GM12878 (cell line): ENCODE measurements around the gene MACROD2. TPM values are rescaled to one million over a fixed set of nuclear protein-coding genes. Genes with fewer than 3 reads are reported as not detected.
A peak's percentile ranks its signal among the peaks of the same experiment; 100 is the strongest.

Source experiments
- ATAC-seq: fragments of 200-7000 bp; cut with Tn5 transposase; 3 replicates; pipeline ENCODE4 v1.9.1; 2020; ENCODE audit warnings: mild to moderate bottlenecking, moderate library complexity
- BruUV-seq: library from RNA; stranded (reverse); fragments of 400-500 nt; replicated peaks from 2 replicates; lab custom pipeline; 2021; lab: Mats Ljungman, UMichigan
- CTCF ChIA-PET: fragments of 300-600 bp; sonication (Branson Sonifier 250); formaldehyde crosslinking; extraction: SDS; loops from one replicate; lab custom pipeline; 2021; ENCODE audit warnings: inconsistent platforms; lab: Yijun Ruan, JAX
- POLR2A ChIA-PET: fragments of 350-600 bp; formaldehyde crosslinking; extraction: SDS; loops from one replicate; lab custom pipeline; 2021; ENCODE audit warnings: inconsistent platforms; lab: Charles Lee
- RAD21 ChIA-PET: fragments of 300-600 bp; sonication (Branson Sonifier 250); formaldehyde crosslinking; loops from one replicate; lab custom pipeline; 2023; ENCODE audit warnings: antibody characterized with exemption; ENCODE audit not compliant: unreplicated experiment; lab: Charles Lee
- SMC1A ChIA-PET: fragments of 300-600 bp; sonication (Branson Sonifier 250); formaldehyde crosslinking; loops from one replicate; lab custom pipeline; 2023; ENCODE audit not compliant: unreplicated experiment, uncharacterized antibody; lab: Charles Lee
- DNase-seq: peaks from one replicate; pipeline ENCODE4 v3.0.0-alpha.2; 2011; ENCODE audit warnings: low read depth, low spot score
- FAIRE-seq: peaks from 3 replicates; lab custom pipeline; 2011; peaks lifted over from hg19 to GRCh38; lab: Jason Lieb, UNC
- H2AFZ ChIP-seq: 2 replicates; pipeline ENCODE4 v1.6.0; 2011; ENCODE audit warnings: low read depth, low read length, control low read depth; ENCODE audit not compliant: control insufficient read depth
- H3K27ac ChIP-seq: 2 replicates; pipeline ENCODE4 v1.5.1; 2011; ENCODE audit warnings: control low read depth; ENCODE audit not compliant: control insufficient read depth, insufficient read depth
- H3K27me3 ChIP-seq, 2 experiments: replicated peaks in 1 of 2; 2 replicates each; pipeline versions ENCODE4 v1.6.0 to v1.6.1; 2011; ENCODE audit warnings: low read length in 1 of 2; ENCODE audit not compliant: control insufficient read depth in 2 of 2, insufficient read depth in 2 of 2
- H3K36me3 ChIP-seq, 2 experiments: 2 replicates each; pipeline ENCODE4 v1.5.1; 2011; ENCODE audit warnings: low read length in 1 of 2; ENCODE audit not compliant: control insufficient read depth in 2 of 2, insufficient read depth in 2 of 2
- H3K4me1 ChIP-seq: 2 replicates; pipeline ENCODE4 v1.6.1; 2011; ENCODE audit warnings: mild to moderate bottlenecking, low read length, moderate library complexity, mixed read lengths; ENCODE audit not compliant: control insufficient read depth, insufficient read depth
- H3K4me2 ChIP-seq: 2 replicates; pipeline ENCODE4 v1.6.0; 2011; ENCODE audit warnings: control low read depth; ENCODE audit not compliant: control insufficient read depth, insufficient read depth
- H3K4me3 ChIP-seq: fragments of 200-600 bp; sonication (generic); 2 replicates; pipeline ENCODE4 v1.5.1; 2016
- H3K79me2 ChIP-seq: 2 replicates; pipeline ENCODE4 v1.6.0; 2011; ENCODE audit warnings: low read length; ENCODE audit not compliant: control insufficient read depth, insufficient read depth
- H3K9ac ChIP-seq: 2 replicates; pipeline ENCODE4 v1.8.0; 2011; ENCODE audit warnings: low read length, control low read depth, mixed read lengths; ENCODE audit not compliant: control insufficient read depth, insufficient read depth
- H3K9me3 ChIP-seq: replicated peaks from 3 replicates; pipeline ENCODE4 v1.5.1; 2011; ENCODE audit warnings: mild to moderate bottlenecking, low read length; ENCODE audit not compliant: control insufficient read depth, insufficient read depth
- H4K20me1 ChIP-seq: 2 replicates; pipeline ENCODE4 v1.6.0; 2011; ENCODE audit not compliant: control insufficient read depth, insufficient read depth
- ATF2 ChIP-seq: IDR thresholded peaks from 2 replicates; pipeline ENCODE4 v1.6.1; 2012; ENCODE audit warnings: low read length, inconsistent platforms
- CBX5 ChIP-seq: sonication (generic); IDR thresholded peaks from 2 replicates; pipeline ENCODE4 v1.6.1; 2016; ENCODE audit warnings: low read depth, moderate library complexity, mild to moderate bottlenecking, inconsistent platforms
- CEBPB ChIP-seq, 2 experiments: fragments of 150-350 bp in 1 of 2; IDR thresholded peaks; 2 replicates each; pipeline ENCODE4 v1.6.1; 2012 to 2014; ENCODE audit warnings: low read depth in 2 of 2, low read length in 2 of 2, borderline replicate concordance in 1 of 2, inconsistent platforms in 1 of 2
- CREM ChIP-seq: IDR thresholded peaks from 2 replicates; pipeline ENCODE4 v1.6.1; 2014; ENCODE audit warnings: antibody characterized with exemption, low read depth
- ETV6 ChIP-seq, 2 experiments: fragments of 450-650 bp in 1 of 2; IDR thresholded peaks in 1 of 2; conservative IDR thresholded peaks in 1 of 2; 2 replicates each; pipeline ENCODE4 v1.6.1; 2014; ENCODE audit warnings: antibody characterized with exemption in 1 of 2, borderline replicate concordance in 1 of 2, low read depth in 1 of 2, mild to moderate bottlenecking in 1 of 2, moderate library complexity in 1 of 2
- FOXM1 ChIP-seq: IDR thresholded peaks from 2 replicates; pipeline ENCODE4 v1.6.1; 2012; ENCODE audit warnings: low read depth, mild to moderate bottlenecking, inconsistent platforms, low read length, moderate library complexity
- JUNB ChIP-seq: IDR thresholded peaks from 2 replicates; pipeline ENCODE4 v1.6.1; 2016; ENCODE audit warnings: antibody characterized with exemption, mild to moderate bottlenecking
- MEF2A ChIP-seq: IDR thresholded peaks from 2 replicates; pipeline ENCODE4 v1.6.1; 2011; ENCODE audit warnings: low read depth, mild to moderate bottlenecking, low read length, moderate library complexity; ENCODE audit not compliant: insufficient read depth
- MTA3 ChIP-seq: IDR thresholded peaks from 2 replicates; pipeline ENCODE4 v1.6.1; 2012; ENCODE audit warnings: low read length, inconsistent platforms, borderline replicate concordance
- NBN ChIP-seq: fragments of 450-650 bp; IDR thresholded peaks from 2 replicates; pipeline ENCODE4 v1.6.1; 2016
- NFIC ChIP-seq: IDR thresholded peaks from 2 replicates; pipeline ENCODE4 v1.6.1; 2012; ENCODE audit warnings: low read depth, mild to moderate bottlenecking, inconsistent platforms, low read length, moderate library complexity
- PAX8 ChIP-seq: fragments of 450-650 bp; IDR thresholded peaks from 2 replicates; pipeline ENCODE4 v1.6.1; 2017; ENCODE audit warnings: mild to moderate bottlenecking, moderate library complexity
- POLR2A ChIP-seq: IDR thresholded peaks from 2 replicates; pipeline ENCODE4 v1.6.1; 2011; ENCODE audit warnings: low read depth, mild to moderate bottlenecking, low read length
- POU2F2 ChIP-seq: IDR thresholded peaks from 3 replicates; pipeline ENCODE4 v1.6.1; 2011; ENCODE audit warnings: low read depth, mild to moderate bottlenecking, low read length, borderline replicate concordance
- RBBP5 ChIP-seq: fragments of 200-600 bp; sonication (generic); conservative IDR thresholded peaks from 2 replicates; pipeline ENCODE4 v1.6.1; 2016
- RUNX3 ChIP-seq: IDR thresholded peaks from 2 replicates; pipeline ENCODE4 v1.6.1; 2012; ENCODE audit warnings: low read length, inconsistent platforms
- SMC3 ChIP-seq: IDR thresholded peaks from 2 replicates; pipeline ENCODE4 v1.6.1; 2011; ENCODE audit warnings: low read length, improper control_type of control experiment, borderline replicate concordance
- TCF7 ChIP-seq: IDR thresholded peaks from 2 replicates; pipeline ENCODE4 v1.6.1; 2014; ENCODE audit warnings: antibody characterized with exemption, borderline replicate concordance
- YY1 ChIP-seq: IDR thresholded peaks from 2 replicates; pipeline ENCODE4 v1.6.1; 2011; ENCODE audit warnings: low read depth, mild to moderate bottlenecking, low read length
- ZBED1 ChIP-seq: IDR thresholded peaks from 2 replicates; pipeline ENCODE4 v1.6.1; 2016; ENCODE audit warnings: borderline replicate concordance
- ZNF687 ChIP-seq: fragments of 450-650 bp; IDR thresholded peaks from 2 replicates; pipeline ENCODE4 v1.6.1; 2017; ENCODE audit warnings: mild to moderate bottlenecking, moderate library complexity
- WGBS: methylation state at CpG from one replicate; pipeline ENCODE4 v1.1.6; 2016; ENCODE audit warnings: low lambda C conversion rate; ENCODE audit not compliant: insufficient replicate concordance, insufficient coverage; ENCODE audit errors: missing lambda C conversion rate; 5-methylcytosine and 5-hydroxymethylcytosine counted together
- in situ Hi-C: fragments of 300-500 bp; cut with MboI; formaldehyde crosslinking; loops from 9 replicates; pipeline ENCODE4 v1.14.3; 2018; ENCODE audit warnings: mixed read lengths
- intact Hi-C: fragments of 100-400 bp; cut with micrococcal nuclease; formaldehyde crosslinking; loops from one replicate; pipeline ENCODE4 v1.14.2; 2022; ENCODE audit not compliant: unreplicated experiment
- polyA plus RNA-seq, 11 experiments: library from polyadenylated mRNA; depleted of rRNA in 4 of 11; unstranded in 6 of 11; stranded (reverse) in 5 of 11; fragments of >200 nt; fragmentation: Nextera tagmentation in 4 of 11; fragmentation: Illumina TruSeq in 1 of 11; extraction: Ambion mirVana in 4 of 11; extraction: Trizol in 1 of 11; gene quantifications; 1 replicate in 1 of 11; 2 replicates in 10 of 11; pipeline versions ENCODE4 v1.2.1 to v1.2.3, GENCODE V29; 2011 to 2016; ENCODE audit warnings: inconsistent platforms in 2 of 11, missing spikeins in 2 of 11, low read depth in 1 of 11
- total RNA-seq, 4 experiments: library from RNA; depleted of rRNA in 3 of 4; stranded (reverse); fragments of >200 nt in 3 of 4; fragmentation: Illumina TruSeq in 1 of 4; extraction: Trizol in 1 of 4; gene quantifications; 2 replicates each; pipeline versions ENCODE4 v1.2.1 to v1.2.3, GENCODE V29; 2013 to 2021

The MACROD2 gene
- total and polyA plus RNA-seq, 10 of the 15 experiments (the other 5 are each of a cell fraction or from before 2014, with no cell fraction given), result 1.1 to 21.5 (median 2.2) TPM

GRCh38 chr20:15332711-15333160, 1337.4 kb downstream of the MACROD2 start:
- peak; percentile 41 for FAIRE-seq
- Histone ChIP-seq H3K4me1 (peaks cover 6% of the 10 kb centered on the region; the same call in 1 of the 2 replicates), H3K9ac (peak overlapping the region; percentile 37; the same call in 1 of the 2 replicates), H3K27me3 (no peaks in the 10 kb centered on the region), H3K4me2 (peak overlapping the region; percentile 91), H3K79me2 (no peaks in the 10 kb centered on the region), H3K36me3 (no peaks in the 10 kb centered on the region), H3K4me3 (peak overlapping the region; percentile 64), H3K9me3 (no peaks in the 10 kb centered on the region; the same call in 2 of the 3 replicates), H3K27ac (peak overlapping the region; percentile 73), H4K20me1 (no peaks in the 10 kb centered on the region), H2AFZ (peak overlapping the region; percentile 81)
- TF ChIP-seq MTA3 (0 out of 2 replicates have a peak, but pooled peaks have one; percentile 39), MEF2A (0 out of 2 replicates have a peak, but pooled peaks have one; percentile 27), ZBED1 (no peak), RBBP5 (no peak), ATF2 (peak; percentile 45; the same call in 1 of the 2 replicates), CEBPB (IDR thresholded peaks at IDR 0.05; ENCODE audit: borderline replicate concordance in 1 of 2, low read depth in 2 of 2, low read length in 2 of 2) (no peak), PAX8 (no peak), TCF7 (peak; percentile 23; the same call in 1 of the 2 replicates), POU2F2 (no peak), ZNF687 (no peak), SMC3 (no peak), CREM (0 out of 2 replicates have a peak, but pooled peaks have one; percentile 16), NFIC (peak; percentile 69), CBX5 (peak; percentile 79; the same call in 1 of the 2 replicates), ETV6 (conservative IDR thresholded peaks at IDR 0.05 in 1 of 2, IDR thresholded peaks at IDR 0.05 in 1 of 2; ENCODE audit: borderline replicate concordance in 1 of 2, low read depth in 1 of 2) (0 out of 4 replicates have a peak, but pooled peaks of 1 of the 2 experiments have one; percentile 21), FOXM1 (0 out of 2 replicates have a peak, but pooled peaks have one; percentile 16), RUNX3 (peak; percentile 79), YY1 (0 out of 2 replicates have a peak, but pooled peaks have one; percentile 37), NBN (no peak), POLR2A (no peak), JUNB (peak; percentile 56; the same call in 1 of the 2 replicates)
- POLR2A ChIA-PET, result no interaction called here
- SMC1A ChIA-PET, result interaction anchor here (0.8 to 0.9 kb wide), 2 partner anchors 28 to 68 kb away, joined by 3 read pairs; no protein-coding TSS in a partner anchor
- BruUV-seq, result no TSS peak
- RAD21 ChIA-PET, result no interaction called here
- peak; percentile 79 for ATAC-seq
- WGBS, result 0% methylated on average over 1 of the region's 1 CpG
- in situ Hi-C loops (no loop called here), intact Hi-C loops (no loop called here)
- DNase-seq, result peak; percentile 61
- CTCF ChIA-PET, result no interaction called here
